ENCODE results near the gene CCND1.
A peak's percentile ranks its signal among the peaks of the same experiment; 100 is the strongest.

Gene CCND1

GRCh38 chr11:69640995-69641581 is at the start of gene CCND1:
TSS of gene CCND1 (plus strand) at chr11:69641156. CDS start at chr11:69641314, 158 bp downstream.
- no peaks in the 10 kb centered on the region for H3K27me3 ChIP-seq (ENCODE audit: control insufficient read depth, insufficient read depth, low read length)
- no peaks in the 10 kb centered on the region for H3K9me3 ChIP-seq (ENCODE audit: control insufficient read depth, low read length)
- no peak within 1 kb of the TSS for H3K27ac ChIP-seq
- no peaks in the 10 kb centered on the region for H3K36me3 ChIP-seq (ENCODE audit: control insufficient read depth, insufficient read depth, low read length)
- H2AFZ ChIP-seq, result peak within 1 kb of the TSS; percentile 46
- H3K4me1 ChIP-seq, result no peaks in the 10 kb centered on the region
- no peak for TF ChIP-seq CTCF (IDR thresholded peaks at IDR 0.05)
- peak within 1 kb of the TSS; percentile 66 for H3K4me3 ChIP-seq (ENCODE audit: low read depth, low read length)
- no peaks in the 10 kb centered on the region for H3K79me2 ChIP-seq
- H3K4me2 ChIP-seq (ENCODE audit: low read length), result peak within 1 kb of the TSS; percentile 78
- H3K9ac ChIP-seq, result no peak within 1 kb of the TSS

DNA sequence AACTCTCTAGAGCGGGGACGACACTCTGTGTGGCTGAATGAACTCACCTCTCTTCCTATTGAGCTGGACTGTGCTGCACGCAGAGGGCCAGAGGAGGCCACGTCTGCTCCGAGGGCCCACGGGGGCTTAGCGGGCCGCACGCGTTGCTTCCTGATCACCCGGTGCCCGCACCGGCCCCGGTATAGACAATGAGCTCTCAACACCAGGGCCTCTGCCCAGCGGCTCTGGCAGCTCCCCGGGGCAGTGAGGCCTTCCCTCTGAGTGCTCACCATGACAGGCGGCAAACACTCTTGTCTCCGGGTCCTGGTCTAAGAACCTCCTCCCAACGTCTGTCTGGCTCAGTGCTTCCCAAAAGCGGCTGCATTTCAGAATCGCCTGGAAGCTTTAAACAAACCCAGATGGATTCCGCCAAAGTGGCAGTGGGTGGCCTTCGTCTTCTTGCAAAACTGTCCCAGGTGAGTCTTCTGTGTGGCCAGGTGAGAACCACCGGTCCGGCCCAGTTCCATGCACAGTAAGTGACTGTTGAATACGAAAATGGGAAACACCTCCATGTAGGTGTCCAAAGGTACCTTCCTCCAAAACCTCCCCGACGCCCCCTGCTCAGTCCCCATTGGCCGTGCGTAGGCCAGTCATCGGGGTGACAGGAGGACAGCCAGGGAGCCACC is 47.8 kb upstream of the CCND1 start:
- Histone ChIP-seq H3K4me1 (no peaks in the 10 kb centered on the region), H3K4me3 (ENCODE audit: low read depth, low read length) (no peak overlapping the region), H3K9me3 (ENCODE audit: control insufficient read depth, low read length) (no peaks in the 10 kb centered on the region), H3K4me2 (ENCODE audit: low read length) (no peak overlapping the region), H2AFZ (no peak overlapping the region), H3K27me3 (ENCODE audit: control insufficient read depth, insufficient read depth, low read length) (no peaks in the 10 kb centered on the region), H3K9ac (no peak overlapping the region), H3K79me2 (no peaks in the 10 kb centered on the region), H3K27ac (no peak overlapping the region), H3K36me3 (ENCODE audit: control insufficient read depth, insufficient read depth, low read length) (no peaks in the 10 kb centered on the region)
- no peak for TF ChIP-seq CTCF (IDR thresholded peaks at IDR 0.05)

DNA sequence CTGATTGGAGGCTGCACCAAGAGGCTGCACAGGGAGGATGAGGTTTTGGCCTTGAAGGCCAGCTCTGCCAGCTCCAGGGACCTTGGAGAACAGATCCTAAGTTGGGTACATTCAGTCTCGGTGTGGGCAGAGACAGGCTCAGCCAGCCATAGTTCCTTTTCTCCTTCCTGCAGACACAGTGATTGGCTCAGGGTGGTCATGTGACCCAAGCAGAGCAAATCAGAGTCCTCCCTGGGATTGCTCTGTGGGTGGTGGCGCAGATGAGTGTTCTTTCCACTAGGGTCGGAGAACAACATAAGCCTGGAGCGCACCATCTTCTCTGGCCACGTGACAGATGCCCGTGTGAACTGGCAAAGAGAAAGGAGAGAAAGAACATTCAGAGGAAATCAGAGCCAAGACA is 47.1 kb upstream of the CCND1 start:
- H3K9me3 ChIP-seq (ENCODE audit: control insufficient read depth, low read length), result no peaks in the 10 kb centered on the region
- no peaks in the 10 kb centered on the region for H3K4me1 ChIP-seq
- no peak overlapping the region for H3K4me2 ChIP-seq (ENCODE audit: low read length)
- no peaks in the 10 kb centered on the region for H3K36me3 ChIP-seq (ENCODE audit: control insufficient read depth, insufficient read depth, low read length)
- no peak overlapping the region for H3K4me3 ChIP-seq (ENCODE audit: low read depth, low read length)
- no peaks in the 10 kb centered on the region for H3K27me3 ChIP-seq (ENCODE audit: control insufficient read depth, insufficient read depth, low read length)
- no peak overlapping the region for H3K27ac ChIP-seq
- TF ChIP-seq CTCF (IDR thresholded peaks at IDR 0.05), result no peak
- H3K9ac ChIP-seq, result no peak overlapping the region
- no peak overlapping the region for H2AFZ ChIP-seq
- H3K79me2 ChIP-seq, result no peaks in the 10 kb centered on the region

DNA sequence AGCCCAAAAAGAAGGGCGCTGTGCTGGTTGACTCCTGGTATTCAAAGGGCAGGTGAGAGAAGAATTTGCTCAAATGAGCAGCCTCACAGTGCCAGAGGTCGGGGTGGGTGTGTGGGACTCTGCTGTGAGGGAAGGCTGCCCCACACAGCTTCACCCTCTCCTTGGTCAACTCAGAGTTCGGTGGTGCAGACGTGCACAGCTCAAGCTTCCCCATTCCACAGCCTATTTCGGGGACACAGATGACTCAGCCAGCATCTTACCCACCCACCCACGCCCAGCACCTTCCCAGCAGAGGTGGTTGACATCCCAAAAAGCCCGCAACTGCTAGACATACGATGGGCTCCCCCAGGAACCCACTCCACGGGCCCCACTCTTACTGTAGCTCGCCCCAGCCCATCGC is 46.5 kb upstream of the CCND1 start:
- no peak overlapping the region for H3K9ac ChIP-seq
- H2AFZ ChIP-seq, result no peak overlapping the region
- TF ChIP-seq CTCF (IDR thresholded peaks at IDR 0.05), result no peak
- no peaks in the 10 kb centered on the region for H3K79me2 ChIP-seq
- no peaks in the 10 kb centered on the region for H3K4me1 ChIP-seq
- no peak overlapping the region for H3K4me2 ChIP-seq (ENCODE audit: low read length)
- no peaks in the 10 kb centered on the region for H3K27me3 ChIP-seq (ENCODE audit: control insufficient read depth, insufficient read depth, low read length)
- H3K27ac ChIP-seq, result no peak overlapping the region
- H3K4me3 ChIP-seq (ENCODE audit: low read depth, low read length), result no peak overlapping the region
- H3K36me3 ChIP-seq (ENCODE audit: control insufficient read depth, insufficient read depth, low read length), result no peaks in the 10 kb centered on the region
- no peaks in the 10 kb centered on the region for H3K9me3 ChIP-seq (ENCODE audit: control insufficient read depth, low read length)
